KBM-7 (cell line): ENCODE data around the gene HSF4.

Experiments
- DNase-seq: peaks from one replicate; pipeline ENCODE4 v3.0.0-alpha.2; 2015
- in situ Hi-C: fragments of 300-500 bp; cut with MboI; formaldehyde crosslinking; loops from 2 replicates; pipeline ENCODE4 v1.14.3; 2020; ENCODE audit warnings: low sequenced_read_pairs, low pct_unique_long_range_greater_than_20kb, mixed read lengths

The HSF4 gene

GRCh38 chr16:67148656-67149275 is 15.8 kb upstream of the HSF4 start:
- no peak for DNase-seq
- in situ Hi-C loops = no loop called here

DNA sequence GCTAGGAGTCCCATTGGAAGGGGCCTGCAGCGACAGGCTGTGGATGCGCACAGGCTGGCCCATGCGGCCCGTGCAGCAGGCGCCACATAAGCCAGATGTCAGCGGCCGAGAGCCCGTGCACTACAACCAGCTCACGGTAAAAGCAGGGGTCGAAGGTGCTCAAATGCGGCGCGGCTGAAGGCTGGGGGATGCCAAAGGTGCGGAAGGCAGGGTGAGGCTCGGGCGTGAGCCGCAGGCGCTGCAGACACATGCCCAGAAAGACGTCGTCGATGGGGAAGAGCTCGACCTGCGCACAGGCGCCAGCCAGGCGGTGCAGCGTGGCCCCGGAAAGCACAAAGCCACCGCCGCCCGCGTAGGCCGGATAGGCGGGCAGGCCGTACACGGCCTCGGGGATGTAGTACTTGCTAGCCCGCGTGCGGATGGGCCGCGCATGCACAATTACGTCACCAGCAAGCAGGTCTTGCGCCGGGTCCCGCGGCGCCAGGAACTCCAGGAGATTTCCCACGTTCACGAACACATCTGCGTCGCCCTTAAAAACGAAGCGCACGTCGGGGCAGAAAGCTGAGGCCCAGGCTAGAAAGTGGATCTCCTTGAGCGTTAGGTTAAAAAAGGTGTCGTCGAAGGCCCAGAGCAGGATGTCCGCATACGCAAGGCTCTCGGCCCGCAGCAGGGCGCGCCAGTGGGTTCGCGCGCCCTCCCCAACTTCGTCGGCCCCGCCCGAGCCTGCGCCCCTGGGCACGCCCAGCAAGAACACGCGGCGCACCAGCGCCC is 15.1 kb upstream of the HSF4 start:
- in situ Hi-C loops = no loop called here
- no peak for DNase-seq

- in situ Hi-C loops = no loop called here
- no peak for DNase-seq
Observed at GRCh38 chr16:67150047-67150832, 14.3 kb upstream of the HSF4 start.

DNA sequence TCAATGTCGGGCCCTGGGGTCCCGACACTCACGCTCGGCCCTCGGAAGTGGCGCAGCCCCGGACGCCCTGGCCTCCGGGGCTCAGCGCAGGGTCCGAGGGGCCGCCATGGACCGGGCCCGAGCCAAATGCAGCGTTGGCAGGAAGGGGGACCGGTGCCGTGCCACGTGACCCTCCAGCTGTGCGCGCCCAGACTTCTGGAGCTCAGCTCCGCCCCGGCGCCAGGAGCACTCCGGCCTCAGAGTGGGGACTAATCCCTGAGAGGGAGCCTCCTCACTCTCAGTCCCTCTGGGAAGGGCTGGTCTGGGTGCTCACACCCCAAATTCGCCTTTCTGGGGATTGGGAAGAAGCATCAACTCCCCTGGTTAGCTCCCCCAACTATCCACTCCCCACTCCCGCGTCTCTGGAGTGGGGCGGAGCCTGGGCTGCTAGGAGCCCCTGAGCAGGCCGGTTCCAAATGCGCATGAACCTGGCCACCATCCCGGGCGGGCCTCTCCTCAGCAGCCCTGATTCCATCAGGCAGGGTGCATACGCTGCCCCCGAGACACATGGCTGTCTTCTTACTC is 13.6 kb upstream of the HSF4 start, which contains the start of gene B3GNT9:
Gene B3GNT9, minus strand, starts transcription at position 166 of the 564 bp plus-strand sequence. CDS start 513 bp downstream, outside the sequence.
- in situ Hi-C loops = no loop called here

GRCh38 chr16:67151431-67152097 is 13.0 kb upstream of the HSF4 start:
- DNase-seq = no peak
- in situ Hi-C loops = no loop called here

More for the DNA sequence above, 13.6 kb upstream of the HSF4 start, which contains the start of gene B3GNT9:
- DNase-seq = no peak

GRCh38 chr16:67154578-67155294 is 9.8 kb upstream of the HSF4 start:
- in situ Hi-C loops = no loop called here
- no peak for DNase-seq

GRCh38 chr16:67155295-67156142 is 9.0 kb upstream of the HSF4 start:
- in situ Hi-C loops = no loop called here

DNA sequence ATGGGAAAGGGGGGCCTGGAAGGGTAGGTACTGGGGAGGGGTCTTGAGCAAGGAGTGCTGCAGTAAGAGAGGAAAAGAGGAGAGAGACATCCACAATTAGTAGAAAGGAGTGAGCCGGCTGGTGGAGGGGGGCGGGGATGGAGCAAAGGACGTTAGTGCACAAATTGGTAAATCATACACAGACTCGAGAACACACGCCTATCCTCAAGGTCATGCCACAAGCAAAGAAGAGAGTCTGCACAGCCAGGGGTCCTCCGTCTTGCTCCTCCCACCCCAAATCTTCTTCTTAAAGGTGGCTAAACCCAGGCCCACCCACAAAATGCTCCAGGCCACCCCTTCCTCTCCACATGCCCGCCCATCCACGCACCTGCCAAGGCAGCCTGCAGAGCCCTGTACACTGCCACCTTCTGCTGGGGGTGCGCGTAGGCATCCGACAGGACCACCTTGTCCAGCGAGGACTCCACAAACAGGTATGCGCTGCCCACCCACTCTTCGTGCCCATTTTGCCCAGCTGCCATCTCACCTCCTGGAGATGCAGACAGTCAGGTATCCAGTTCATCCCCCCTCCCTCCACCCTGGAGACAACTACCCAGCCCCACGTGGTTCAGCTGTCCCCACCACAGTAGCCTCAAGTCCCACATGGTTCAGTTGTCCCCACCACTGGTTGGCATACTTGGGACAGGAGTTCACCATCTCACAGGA is 8.3 kb upstream of the HSF4 start:
- in situ Hi-C loops = no loop called here
- DNase-seq = no peak

More at GRCh38 chr16:67155295-67156142, 9.0 kb upstream of the HSF4 start:
- DNase-seq = peak; percentile 73

DNA sequence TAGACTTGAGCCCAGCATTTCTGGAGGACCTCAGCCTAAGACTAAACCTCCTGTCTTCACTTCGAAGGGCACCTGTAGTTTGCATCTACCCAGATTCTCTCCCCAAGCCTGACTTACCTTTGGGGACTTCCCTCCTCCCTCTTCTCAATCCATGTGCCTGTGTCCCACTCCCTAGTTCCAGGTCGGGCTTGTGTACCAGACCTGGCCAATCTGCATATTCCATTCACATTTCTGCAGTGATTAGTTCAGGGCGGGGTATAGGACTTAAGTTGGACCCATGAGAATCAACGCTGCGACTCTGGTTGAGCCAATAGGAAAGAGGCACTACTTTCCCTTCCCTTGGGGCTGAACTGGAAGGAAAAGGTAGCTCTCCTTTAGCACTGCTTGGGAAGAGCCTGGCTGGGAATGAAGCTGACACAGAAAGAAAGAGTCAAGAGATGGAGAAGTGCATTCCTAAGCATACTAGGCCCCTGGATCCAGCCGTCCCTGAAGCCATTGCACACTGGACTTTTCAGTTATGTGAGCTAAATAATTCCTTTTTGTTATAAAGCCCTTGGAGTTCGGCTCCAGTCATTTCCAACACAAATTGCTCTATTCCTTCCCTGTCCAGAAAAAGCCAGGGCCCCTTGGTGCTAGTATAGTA is 7.3 kb upstream of the HSF4 start:
- in situ Hi-C loops = no loop called here
- DNase-seq = no peak

DNA sequence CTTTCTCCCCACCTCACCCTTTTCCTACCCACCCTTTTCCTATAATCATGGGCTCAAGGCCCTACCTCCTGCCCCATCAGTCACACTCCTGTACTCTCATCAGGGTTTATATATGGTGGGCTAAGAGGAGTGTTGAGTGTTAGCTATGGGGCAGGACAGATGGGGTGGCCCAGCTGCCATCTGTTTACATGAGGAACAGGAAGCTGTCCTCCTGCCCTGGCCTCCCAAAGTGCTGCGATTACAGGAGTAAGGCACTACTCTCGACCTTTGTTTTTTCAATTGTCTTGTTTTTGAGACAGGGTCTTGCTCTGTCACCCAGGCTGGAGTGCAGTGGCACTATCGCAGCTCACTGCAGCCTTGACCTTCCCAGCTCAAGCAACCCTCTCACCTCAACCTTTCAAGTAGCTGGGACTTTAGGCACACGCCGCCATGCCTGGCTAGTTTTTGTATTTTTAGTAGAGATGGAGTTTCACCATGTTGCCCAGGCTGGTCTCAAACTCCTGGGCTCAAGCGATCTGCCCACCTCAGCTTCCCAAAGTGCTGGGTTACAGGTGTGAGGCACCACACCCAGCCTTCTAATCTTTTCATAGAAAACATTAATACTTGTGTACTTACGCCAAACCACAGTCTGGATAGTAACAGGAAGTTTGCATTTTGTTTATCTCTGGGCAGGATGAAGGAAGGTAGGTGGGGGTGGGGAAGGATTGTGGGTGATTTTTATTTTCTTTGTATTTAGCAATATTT is 6.5 kb upstream of the HSF4 start:
- no peak for DNase-seq
- in situ Hi-C loops = no loop called here

GRCh38 chr16:67158637-67159600 is 5.6 kb upstream of the HSF4 start:
- DNase-seq = peak; percentile 51
- in situ Hi-C loops = no loop called here

GRCh38 chr16:67161595-67162058 is 2.9 kb upstream of the HSF4 start:
- in situ Hi-C loops = no loop called here
- DNase-seq = no peak

DNA sequence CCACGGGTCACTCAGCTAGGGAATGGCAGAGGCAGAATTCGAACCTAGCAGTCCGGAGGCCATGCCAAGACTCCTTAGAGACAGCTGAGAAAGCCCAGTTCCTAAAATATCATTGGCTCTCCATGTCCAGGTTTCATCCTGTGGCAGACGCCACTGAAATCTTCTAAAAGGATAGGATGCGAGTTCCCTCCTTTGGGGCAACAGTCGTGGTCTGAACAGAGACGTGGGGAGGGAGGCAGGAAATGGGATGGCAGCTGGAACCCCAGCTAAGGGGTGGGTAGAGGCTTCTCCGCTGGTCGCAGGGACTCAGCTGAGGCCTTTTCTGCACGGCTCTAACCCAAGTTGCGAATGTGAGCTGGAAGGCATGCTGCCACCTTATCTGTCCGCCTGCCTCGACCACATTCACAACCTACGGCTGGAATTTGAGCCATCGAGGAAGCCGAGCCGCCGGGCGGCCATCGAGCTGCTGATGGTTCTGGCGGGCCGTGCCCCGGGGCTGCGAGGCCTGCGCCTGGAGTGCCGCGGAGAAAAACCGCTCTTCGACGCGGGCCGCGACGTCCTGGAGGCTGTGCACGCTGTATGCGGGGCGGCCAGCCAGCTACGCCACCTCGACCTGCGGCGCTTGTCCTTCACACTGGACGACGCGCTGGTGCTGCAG is 1.9 kb upstream of the HSF4 start:
- no peak for DNase-seq
- in situ Hi-C loops = no loop called here
